K562 (cell line): ENCODE results near the gene PPP1R14C. TPM values are rescaled to one million over a fixed set of nuclear protein-coding genes. Genes with fewer than 3 reads are reported as not detected.

Source experiments
- ATAC-seq: fragments of 200-7000 bp; cut with Tn5 transposase; 3 replicates; pipeline ENCODE4 v1.9.1; 2020; ENCODE audit warnings: moderate library complexity
- BruUV-seq: library from RNA; stranded (reverse); fragments of 400-500 nt; replicated peaks from 2 replicates; lab custom pipeline; 2021; lab: Mats Ljungman, UMichigan
- CTCF ChIA-PET: fragments of 300-600 bp; formaldehyde crosslinking; extraction: SDS; loops from one replicate; lab custom pipeline; 2021; ENCODE audit warnings: low intra/inter-chr PET ratio; lab: Yijun Ruan, JAX
- POLR2A ChIA-PET: fragments of 300-600, 350-650 bp; sonication (Branson Sonifier 250); formaldehyde crosslinking; extraction: SDS; loops from one replicate; lab custom pipeline; 2021; ENCODE audit warnings: antibody characterized with exemption, inconsistent platforms; lab: Yijun Ruan, JAX
- DNase-seq, 4 experiments: peaks; one replicate each; pipeline versions ENCODE4 v3.0.0 to v3.0.0-alpha.2; 2011 to 2018; ENCODE audit warnings: low spot score in 3 of 4, mixed read lengths in 3 of 4; ENCODE audit errors: extremely low read depth in 1 of 4
- FAIRE-seq: peaks from 2 replicates; lab custom pipeline; 2011; peaks lifted over from hg19 to GRCh38; lab: Jason Lieb, UNC
- H2AFZ ChIP-seq: 2 replicates; pipeline ENCODE4 v1.6.0; 2011; ENCODE audit warnings: low read depth, low read length, control low read depth, inconsistent platforms
- H3K27ac ChIP-seq: fragments of 200-600 bp; 3 replicates; pipeline ENCODE4 v1.8.0; 2011; ENCODE audit warnings: low read depth, mild to moderate bottlenecking, control low read depth, inconsistent platforms, low read length, moderate library complexity, mixed read lengths; ENCODE audit errors: extremely low read depth
- H3K27me3 ChIP-seq, 2 experiments: fragments of 300-600 bp in 1 of 2; 2 replicates in 1 of 2; 3 replicates in 1 of 2; pipeline versions ENCODE4 v1.6.0 to v1.8.0; 2011; ENCODE audit warnings: inconsistent platforms in 2 of 2, low read length in 2 of 2, mild to moderate bottlenecking in 1 of 2, mixed read lengths in 1 of 2, moderate library complexity in 1 of 2; ENCODE audit not compliant: control insufficient read depth in 2 of 2, insufficient read depth in 2 of 2
- H3K36me3 ChIP-seq: fragments of 300-600 bp; 3 replicates; pipeline ENCODE4 v1.8.0; 2011; ENCODE audit warnings: mild to moderate bottlenecking, low read length, inconsistent platforms; ENCODE audit not compliant: control insufficient read depth, insufficient read depth
- H3K4me1 ChIP-seq, 2 experiments: fragments of 200-600 bp in 1 of 2; replicated peaks in 1 of 2; 2 replicates in 1 of 2; 3 replicates in 1 of 2; pipeline versions ENCODE4 v1.5.1 to v1.8.0; 2011; ENCODE audit warnings: inconsistent platforms in 2 of 2, low read length in 2 of 2, mild to moderate bottlenecking in 1 of 2, mixed read lengths in 1 of 2, moderate library complexity in 1 of 2; ENCODE audit not compliant: control insufficient read depth in 2 of 2, insufficient read depth in 2 of 2
- H3K4me2 ChIP-seq: 2 replicates; pipeline ENCODE4 v1.6.1; 2011; ENCODE audit warnings: low read length, control low read depth, inconsistent platforms, mixed read lengths; ENCODE audit not compliant: insufficient read depth
- H3K4me3 ChIP-seq: fragments of 200-600 bp; sonication (generic), shearing (Covaris generic); 2 replicates; pipeline ENCODE4 v1.5.1; 2016; ENCODE audit warnings: control low read depth, inconsistent platforms
- H3K79me2 ChIP-seq: fragments of 200-600 bp; 3 replicates; pipeline ENCODE4 v1.8.0; 2011; ENCODE audit warnings: low read length, inconsistent platforms; ENCODE audit not compliant: control insufficient read depth, insufficient read depth
- H3K9ac ChIP-seq, 2 experiments: 2 replicates each; pipeline versions ENCODE4 v1.6.0 to v1.6.1; 2011; ENCODE audit warnings: low read depth in 2 of 2, low read length in 2 of 2, control low read depth in 1 of 2, inconsistent platforms in 1 of 2, mild to moderate bottlenecking in 1 of 2, mixed read lengths in 1 of 2; ENCODE audit not compliant: insufficient read depth in 1 of 2
- H3K9me1 ChIP-seq: one replicate; pipeline ENCODE4 v1.6.0; 2011; ENCODE audit warnings: inconsistent platforms, mild to moderate bottlenecking, low read length, moderate library complexity; ENCODE audit not compliant: control insufficient read depth, insufficient read depth
- H3K9me3 ChIP-seq: replicated peaks from 2 replicates; pipeline ENCODE4 v1.5.1; 2011; ENCODE audit warnings: low read depth, low read length, inconsistent platforms; ENCODE audit not compliant: control insufficient read depth, insufficient read depth
- H4K20me1 ChIP-seq: replicated peaks from 2 replicates; pipeline ENCODE4 v1.6.1; 2011; ENCODE audit warnings: low read length, inconsistent platforms, mixed read lengths; ENCODE audit not compliant: control insufficient read depth, insufficient read depth
- CHD2 ChIP-seq: IDR thresholded peaks from 2 replicates; pipeline ENCODE4 v1.6.1; 2011; ENCODE audit warnings: low read depth, low read length
- CREM ChIP-seq: IDR thresholded peaks from 2 replicates; pipeline ENCODE4 v1.6.1; 2014; ENCODE audit warnings: antibody characterized with exemption, low read depth
- CSDE1 ChIP-seq, 2 experiments: fragments of 450-650 bp; IDR thresholded peaks; 2 replicates each; pipeline ENCODE4 v1.6.1; 2016; ENCODE audit warnings: mild to moderate bottlenecking in 1 of 2
- EWSR1 ChIP-seq: fragments of 450-650 bp; IDR thresholded peaks from 2 replicates; pipeline ENCODE4 v1.6.1; 2018; ENCODE audit warnings: borderline replicate concordance, mild to moderate bottlenecking, low read depth, moderate library complexity; ENCODE audit not compliant: partially characterized antibody
- FOSL1 ChIP-seq: fragments of 200-800 bp; sonication (Bioruptor generic); conservative IDR thresholded peaks from 2 replicates; pipeline ENCODE4 v1.6.1; 2016; ENCODE audit warnings: missing genetic modification characterization, missing compliant biosample characterization
- NELFE ChIP-seq: IDR thresholded peaks from 2 replicates; pipeline ENCODE4 v1.6.1; 2011; ENCODE audit warnings: mild to moderate bottlenecking; ENCODE audit not compliant: insufficient read depth, insufficient read length
- PPARD ChIP-seq: fragments of 250-450 bp; sonication (Bioruptor Pico); IDR thresholded peaks from 2 replicates; pipeline ENCODE4 v1.8.0; 2022; ENCODE audit warnings: inconsistent platforms, mild to moderate bottlenecking, moderate library complexity
- RBBP5 ChIP-seq: fragments of 200-600 bp; sonication (generic); IDR thresholded peaks from 2 replicates; pipeline ENCODE4 v1.6.1; 2012; ENCODE audit warnings: borderline replicate concordance, mild to moderate bottlenecking, low read length, control low read depth, inconsistent platforms; ENCODE audit not compliant: insufficient read depth, poor library complexity, severe bottlenecking
- SAFB ChIP-seq: fragments of 200-400 bp; formaldehyde crosslinking; IDR thresholded peaks from 2 replicates; pipeline ENCODE4 v1.6.1; 2017; ENCODE audit warnings: low read depth, low read length, borderline replicate concordance
- SIX5 ChIP-seq, 2 experiments: IDR thresholded peaks; 2 replicates each; pipeline ENCODE4 v1.6.1; 2011; ENCODE audit warnings: low read length in 2 of 2, borderline replicate concordance in 1 of 2, low read depth in 1 of 2, mild to moderate bottlenecking in 1 of 2, moderate library complexity in 1 of 2; ENCODE audit not compliant: insufficient read depth in 1 of 2
- SMARCB1 ChIP-seq: IDR thresholded peaks from 2 replicates; pipeline ENCODE4 v1.6.1; 2011; ENCODE audit warnings: improper control_type of control experiment, low read depth; ENCODE audit not compliant: insufficient read length
- SP2 ChIP-seq: IDR thresholded peaks from 2 replicates; pipeline ENCODE4 v1.6.1; 2011; ENCODE audit warnings: mild to moderate bottlenecking, low read depth, low read length, moderate library complexity; ENCODE audit not compliant: poor library complexity, severe bottlenecking; ENCODE audit errors: extremely low read depth
- TAF9B ChIP-seq: fragments of 450-650 bp; IDR thresholded peaks from 2 replicates; pipeline ENCODE4 v1.6.1; 2018; ENCODE audit warnings: mild to moderate bottlenecking; ENCODE audit not compliant: partially characterized antibody
- TAL1 ChIP-seq: fragments of 450-650 bp; IDR thresholded peaks from 2 replicates; pipeline ENCODE4 v1.6.1; 2016; ENCODE audit warnings: mild to moderate bottlenecking
- UBTF ChIP-seq, 2 experiments: IDR thresholded peaks; 2 replicates each; pipeline ENCODE4 v1.6.1; 2012; ENCODE audit warnings: improper control_type of control experiment in 2 of 2, low read depth in 2 of 2, low read length in 2 of 2, borderline replicate concordance in 1 of 2
- WGBS: fragments of 100-300 bp; shearing (Covaris generic); methylation state at CpG from one replicate; pipeline ENCODE4 v1.1.6; 2016; ENCODE audit warnings: low coverage, mixed read lengths; ENCODE audit not compliant: insufficient coverage; ENCODE audit errors: missing lambda C conversion rate; 5-methylcytosine and 5-hydroxymethylcytosine counted together
- in situ Hi-C: fragments of 300-500 bp; cut with MboI; formaldehyde crosslinking; loops from 4 replicates; pipeline ENCODE4 v1.15.0; 2018; ENCODE audit warnings: inconsistent platforms, mixed read lengths
- intact Hi-C: fragments of 100-400 bp; cut with micrococcal nuclease; formaldehyde crosslinking; loops from 2 replicates; pipeline ENCODE4 v1.14.2; 2022
- polyA plus RNA-seq, 8 experiments: library from polyadenylated mRNA; depleted of rRNA in 4 of 8; stranded (reverse) in 5 of 8; unstranded in 3 of 8; fragments of >200 nt; fragmentation: Nextera tagmentation in 2 of 8; fragmentation: Illumina TruSeq in 1 of 8; extraction: Ambion mirVana in 2 of 8; extraction: Trizol in 1 of 8; gene quantifications; 2 replicates each; pipeline versions ENCODE4 v1.2.1 to v1.2.3, GENCODE V29; 2011 to 2014; ENCODE audit warnings: inconsistent platforms in 1 of 8, missing spikeins in 1 of 8
- total RNA-seq, 7 experiments: library from RNA; depleted of rRNA in 6 of 7; stranded (reverse); fragments of >200 nt in 6 of 7; fragmentation: Illumina TruSeq in 2 of 7; extraction: Trizol in 2 of 7; gene quantifications; 2 replicates each; pipeline versions ENCODE4 v1.2.1 to v1.2.3, GENCODE V29; 2011 to 2021; ENCODE audit warnings: low replicate concordance in 1 of 7

The PPP1R14C gene
- total and polyA plus RNA-seq, 9 of the 15 experiments (the other 6 are each of a cell fraction or from before 2014, with no cell fraction given): 4.5 to 16.6 (median 11.9) TPM

- no peaks in the 10 kb centered on the region for H4K20me1 ChIP-seq
- no peaks in the 10 kb centered on the region for H3K36me3 ChIP-seq
- no peak overlapping the region for H3K4me2 ChIP-seq
- 86% methylated on average over 8 of the region's 9 CpGs for WGBS
- in situ Hi-C loops (no loop called here), intact Hi-C loops (no loop called here)
- H2AFZ ChIP-seq: no peak overlapping the region
- FAIRE-seq: no peak
- TF ChIP-seq FOSL1: no peak
- TF ChIP-seq TAF9B: no peak
- no peak for TF ChIP-seq UBTF (IDR thresholded peaks at IDR 0.05; ENCODE audit: borderline replicate concordance in 1 of 2, low read depth in 2 of 2, low read length in 2 of 2)
- no peak for TF ChIP-seq PPARD (CRISPR knock-in tag)
- TF ChIP-seq SIX5 (IDR thresholded peaks at IDR 0.05; ENCODE audit: borderline replicate concordance in 1 of 2, insufficient read depth in 1 of 2, low read depth in 1 of 2, low read length in 2 of 2): no peak
- TF ChIP-seq NELFE: no peak
- TF ChIP-seq EWSR1: no peak
- TF ChIP-seq SP2: no peak
- no peak for TF ChIP-seq SMARCB1
- TF ChIP-seq TAL1: no peak
- no peak for TF ChIP-seq RBBP5
- TF ChIP-seq CREM: no peak
- no peak for TF ChIP-seq SAFB
- no peak for TF ChIP-seq CHD2
- no peak for TF ChIP-seq CSDE1 (IDR thresholded peaks at IDR 0.05)
- 0 out of 2 replicates have a peak, but pooled peaks cover 2% of the 10 kb centered on the region for H3K9me3 ChIP-seq
- ATAC-seq: no peak
- no peaks in the 10 kb centered on the region for H3K27me3 ChIP-seq
- no peak overlapping the region for H3K27ac ChIP-seq
- H3K9ac ChIP-seq: no peak overlapping the region
- H3K79me2 ChIP-seq: no peaks in the 10 kb centered on the region
- CTCF ChIA-PET: no interaction called here
- no peaks in the 10 kb centered on the region; a peak in 1 of 5 replicates for H3K4me1 ChIP-seq
- POLR2A ChIA-PET: interaction anchor here (0.6 kb wide), 1 partner anchor 486 kb away, joined by 3 read pairs; no protein-coding TSS in a partner anchor
- H3K9me1 ChIP-seq: no peaks in the 10 kb centered on the region
- H3K4me3 ChIP-seq: no peak overlapping the region
- DNase-seq: no peak
- BruUV-seq: no TSS peak
These were observed 93.7 kb downstream of the PPP1R14C start for GRCh38 chr6:150236544-150236943.
